ENCODE measurements around the gene PLXNA4. TPM values are rescaled to one million over a fixed set of nuclear protein-coding genes. Genes with fewer than 3 reads are reported as not detected.

Gene PLXNA4
- total RNA-seq, 2 donors from 2014 or later = 0.99 to 1.1 TPM

DNA sequence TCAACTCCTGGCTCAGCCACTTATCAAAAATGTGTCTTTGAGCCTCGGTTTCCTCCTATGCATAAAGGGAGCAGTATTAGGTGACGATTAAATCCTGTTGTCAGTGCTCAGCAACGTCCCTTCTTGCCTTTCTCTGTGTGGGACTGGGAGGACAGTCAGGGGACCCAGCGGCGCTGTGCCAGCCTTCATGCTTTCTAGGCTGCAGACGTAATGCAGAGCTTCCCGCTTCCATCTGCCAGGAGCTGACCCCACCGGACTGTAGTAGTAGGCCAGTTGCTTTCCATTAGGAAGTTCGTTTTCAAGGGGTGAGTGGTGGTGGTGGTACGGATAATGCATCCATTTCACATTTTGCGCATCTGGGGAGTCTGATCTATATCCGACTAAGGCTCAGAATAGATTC, 321.8 kb downstream of the PLXNA4 start:
- no peak for DNase-seq
- no peaks in the 10 kb centered on the region for H3K36me3 Mint-ChIP-seq (ENCODE audit: insufficient read depth in 2 of 2)
- H3K4me3 Mint-ChIP-seq = no peak overlapping the region
- no peaks in the 10 kb centered on the region for H3K4me1 Mint-ChIP-seq (ENCODE audit: low read depth)
- no peaks in the 10 kb centered on the region for H3K9me3 Mint-ChIP-seq
- ATAC-seq (replicated peaks in 1 of 2) = no peak
- H3K27me3 Mint-ChIP-seq (ENCODE audit: low read depth) = peaks cover 11% of the 10 kb centered on the region
- no peak overlapping the region for H3K27ac Mint-ChIP-seq

DNA sequence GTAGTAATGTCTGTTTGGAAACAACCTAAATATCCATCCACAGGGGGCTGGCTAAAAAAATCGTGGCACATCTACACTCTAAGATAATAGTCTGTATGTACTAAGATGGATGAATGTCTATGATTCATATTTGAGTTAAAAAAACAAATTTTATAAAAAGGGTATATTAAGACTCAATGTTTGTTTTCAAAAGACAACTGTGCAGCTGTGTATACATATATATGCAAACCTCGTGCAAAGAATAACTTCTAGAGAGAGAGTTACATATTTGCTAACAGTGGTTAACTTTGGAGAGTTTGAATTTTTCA, 323.5 kb downstream of the PLXNA4 start:
- no peak for DNase-seq
- H3K27ac Mint-ChIP-seq = no peak overlapping the region
- H3K27me3 Mint-ChIP-seq (ENCODE audit: low read depth) = peaks cover 7% of the 10 kb centered on the region
- H3K4me1 Mint-ChIP-seq (ENCODE audit: low read depth) = no peaks in the 10 kb centered on the region
- ATAC-seq (replicated peaks in 1 of 2) = no peak
- no peak overlapping the region for H3K4me3 Mint-ChIP-seq
- H3K9me3 Mint-ChIP-seq = no peaks in the 10 kb centered on the region
- no peaks in the 10 kb centered on the region for H3K36me3 Mint-ChIP-seq (ENCODE audit: insufficient read depth in 2 of 2)

DNA sequence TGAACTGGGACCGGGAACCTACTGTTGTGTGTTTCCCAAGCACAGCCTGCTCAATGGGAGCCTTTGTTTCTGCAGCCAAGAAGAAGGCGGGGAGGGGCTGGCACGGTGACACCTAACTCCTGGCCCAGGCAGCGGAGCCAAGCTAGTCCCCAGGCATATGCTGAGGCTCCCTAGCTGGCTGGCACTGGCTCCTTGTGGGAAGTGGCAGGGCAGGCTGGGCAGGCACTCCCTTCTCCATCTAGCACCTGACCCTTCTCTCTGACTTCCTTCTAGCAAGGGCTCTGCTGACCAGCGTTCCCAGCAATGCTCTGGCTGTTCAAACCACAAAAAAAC, 325.0 kb downstream of the PLXNA4 start:
- Mint-ChIP-seq H3K4me1 (ENCODE audit: low read depth) (no peaks in the 10 kb centered on the region), H3K9me3 (no peaks in the 10 kb centered on the region)
- no peak for ATAC-seq (replicated peaks in 1 of 2)

DNA sequence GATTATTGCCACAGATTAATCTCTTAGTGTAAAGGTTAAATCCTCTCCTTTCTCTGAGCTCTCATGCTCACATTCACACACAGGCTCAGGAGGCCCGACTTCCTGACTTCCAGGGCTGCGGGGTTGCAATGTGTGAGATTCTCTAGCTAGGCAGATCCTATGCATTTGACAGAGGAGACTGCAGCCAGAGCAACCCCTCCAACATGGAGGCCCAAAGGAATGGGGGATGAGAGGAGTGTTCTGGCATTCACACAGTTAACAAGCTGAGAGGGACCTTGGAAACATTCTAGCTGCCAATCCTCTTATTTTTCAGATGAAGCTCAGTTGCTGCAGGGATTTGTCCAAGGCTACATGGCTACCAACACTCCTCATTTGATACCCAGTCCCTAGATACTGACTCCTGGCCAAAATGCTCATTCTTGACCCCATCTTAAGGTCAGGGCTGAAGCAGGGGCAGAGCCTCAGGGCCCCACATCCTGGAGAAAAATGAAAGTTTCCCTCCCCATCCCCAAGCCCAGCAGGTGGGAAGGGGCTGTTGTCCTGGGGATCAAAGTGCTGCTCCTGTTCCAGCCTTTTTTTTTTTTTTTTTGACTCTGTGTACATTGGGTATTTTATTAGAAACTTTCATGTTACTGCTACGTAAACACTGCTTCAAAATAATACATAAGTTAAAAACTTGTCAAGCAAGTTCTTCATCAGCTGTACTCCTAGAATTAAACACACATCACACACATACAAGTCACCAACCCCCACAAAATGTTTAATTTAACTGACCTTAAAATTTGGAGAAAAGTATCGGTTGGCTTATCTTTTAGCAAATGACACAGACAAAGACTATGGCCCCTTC, 325.6 kb downstream of the PLXNA4 start:
- Mint-ChIP-seq H3K27me3 (ENCODE audit: low read depth) (peaks cover 9% of the 10 kb centered on the region), H3K36me3 (ENCODE audit: insufficient read depth in 2 of 2) (no peaks in the 10 kb centered on the region), H3K27ac (no peak overlapping the region), H3K4me3 (no peak overlapping the region), H3K9me3 (peaks cover 0 to under 1% of the 10 kb centered on the region in 2 donors), H3K4me1 (ENCODE audit: low read depth) (no peaks in the 10 kb centered on the region)
- DNase-seq (no peak), ATAC-seq (replicated peaks in 1 of 2) (no peak)

More for the DNA sequence above, 325.0 kb downstream of the PLXNA4 start:
- no peak for DNase-seq
- no peak overlapping the region for H3K27ac Mint-ChIP-seq
- H3K4me3 Mint-ChIP-seq = no peak overlapping the region
- H3K36me3 Mint-ChIP-seq (ENCODE audit: insufficient read depth in 2 of 2) = no peaks in the 10 kb centered on the region
- H3K27me3 Mint-ChIP-seq (ENCODE audit: low read depth) = peaks cover 7% of the 10 kb centered on the region

DNA sequence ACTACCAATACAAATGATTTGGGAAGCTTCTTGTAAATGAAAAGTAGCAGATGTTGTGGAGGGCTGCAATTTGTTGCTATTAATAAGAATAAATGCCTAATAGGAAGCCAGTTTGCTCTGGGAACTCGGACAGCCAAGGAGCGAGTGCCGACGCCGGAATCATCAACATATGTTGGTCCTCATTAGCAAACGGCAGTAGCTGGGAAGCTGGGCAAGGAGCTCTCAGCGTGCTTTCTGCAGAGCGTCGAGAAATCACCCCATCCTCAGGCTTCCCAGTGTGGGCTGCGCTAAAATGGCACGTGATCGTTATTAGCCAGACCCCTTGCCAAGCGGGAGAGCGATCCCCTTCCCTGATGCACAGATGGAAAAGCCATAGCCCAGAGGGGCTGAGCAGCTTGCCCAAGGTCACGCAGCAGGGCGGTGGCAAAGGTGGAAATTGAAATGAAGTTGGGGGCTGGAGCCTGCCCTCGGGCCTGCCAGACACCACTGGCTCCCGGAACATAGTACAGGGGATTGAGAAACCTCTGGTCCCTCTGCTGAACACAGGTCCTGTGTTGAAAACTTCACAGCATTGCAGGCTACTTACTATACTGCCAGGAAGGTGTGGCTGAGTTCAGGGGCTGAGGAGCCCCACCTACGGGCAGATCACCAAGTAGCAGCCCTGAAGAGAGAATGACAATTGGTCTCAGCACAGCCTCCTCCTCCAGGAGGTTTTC, 326.9 kb downstream of the PLXNA4 start:
- Mint-ChIP-seq H3K4me3 (no peak overlapping the region), H3K27me3 (ENCODE audit: low read depth) (peaks cover 17% of the 10 kb centered on the region), H3K4me1 (ENCODE audit: low read depth) (no peaks in the 10 kb centered on the region), H3K36me3 (ENCODE audit: insufficient read depth in 2 of 2) (no peaks in the 10 kb centered on the region), H3K27ac (no peak overlapping the region), H3K9me3 (peaks cover 0 to 2% of the 10 kb centered on the region in 2 donors)
- ATAC-seq (replicated peaks in 1 of 2) (no peak), DNase-seq (no peak)

DNA sequence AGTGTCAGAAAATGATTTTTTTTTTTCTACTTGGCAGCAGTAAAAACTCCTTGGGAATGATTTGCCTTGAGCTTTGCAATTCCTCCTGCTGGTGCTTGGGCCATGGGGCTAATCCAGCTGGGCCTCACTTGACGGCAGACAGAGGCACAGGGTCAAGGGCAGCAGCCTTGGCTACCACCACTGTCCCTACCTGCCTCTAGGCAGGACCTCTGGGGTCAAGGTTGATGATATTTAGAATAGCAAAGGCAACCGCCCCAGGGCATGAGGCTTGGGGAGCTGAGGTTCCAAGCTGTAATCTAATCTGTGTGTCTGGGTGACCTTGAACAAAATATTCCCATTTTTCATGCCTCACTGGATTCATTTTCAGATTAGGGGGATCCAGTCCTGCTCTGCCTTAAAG, 327.4 kb downstream of the PLXNA4 start:
- H3K27ac Mint-ChIP-seq = no peak overlapping the region
- no peak for ATAC-seq (replicated peaks in 1 of 2)
- no peaks in the 10 kb centered on the region for H3K36me3 Mint-ChIP-seq (ENCODE audit: insufficient read depth in 2 of 2)
- H3K9me3 Mint-ChIP-seq = peaks cover 0 to 2% of the 10 kb centered on the region in 2 donors
- peaks cover 17% of the 10 kb centered on the region for H3K27me3 Mint-ChIP-seq (ENCODE audit: low read depth)
- H3K4me3 Mint-ChIP-seq = no peak overlapping the region
- DNase-seq = no peak
- H3K4me1 Mint-ChIP-seq (ENCODE audit: low read depth) = no peaks in the 10 kb centered on the region

DNA sequence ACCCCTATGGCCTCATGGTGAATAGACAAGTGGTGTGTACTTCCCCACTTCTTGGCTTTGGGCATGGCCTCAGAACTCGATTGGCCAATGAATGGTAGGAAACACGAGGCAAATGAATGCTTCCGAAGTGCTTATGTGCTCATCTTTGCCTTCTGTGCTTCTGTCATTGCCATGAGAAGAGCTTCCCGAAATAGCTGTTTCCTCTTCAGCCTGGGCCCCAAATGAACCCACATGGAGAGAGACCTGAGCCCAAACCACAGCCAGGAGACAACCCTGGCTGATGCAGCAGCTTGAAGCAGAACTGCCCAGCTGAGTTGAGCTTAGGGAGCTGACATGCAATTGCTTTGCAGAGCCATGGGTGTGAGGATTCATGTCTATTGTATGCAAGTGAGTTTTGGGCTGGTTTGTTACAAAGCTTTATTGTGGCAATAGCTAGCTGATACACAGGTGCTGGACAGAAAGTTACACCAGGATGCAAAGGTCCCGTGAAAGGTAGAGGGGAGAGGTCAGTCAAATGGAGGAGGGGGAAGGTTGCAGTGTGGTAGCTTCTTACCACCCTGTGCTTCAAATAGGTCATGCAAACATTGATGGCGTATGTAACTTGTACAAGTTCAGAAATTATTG, 328.2 kb downstream of the PLXNA4 start:
- H3K27ac Mint-ChIP-seq = no peak overlapping the region
- ATAC-seq (replicated peaks in 1 of 2) (no peak), DNase-seq (no peak)
- H3K4me1 Mint-ChIP-seq (ENCODE audit: low read depth) = no peaks in the 10 kb centered on the region
- H3K9me3 Mint-ChIP-seq = peaks cover 0 to 2% of the 10 kb centered on the region in 2 donors
- H3K4me3 Mint-ChIP-seq = no peak overlapping the region
- no peaks in the 10 kb centered on the region for H3K36me3 Mint-ChIP-seq (ENCODE audit: insufficient read depth in 2 of 2)
- H3K27me3 Mint-ChIP-seq (ENCODE audit: low read depth) = peaks cover 17% of the 10 kb centered on the region

DNA sequence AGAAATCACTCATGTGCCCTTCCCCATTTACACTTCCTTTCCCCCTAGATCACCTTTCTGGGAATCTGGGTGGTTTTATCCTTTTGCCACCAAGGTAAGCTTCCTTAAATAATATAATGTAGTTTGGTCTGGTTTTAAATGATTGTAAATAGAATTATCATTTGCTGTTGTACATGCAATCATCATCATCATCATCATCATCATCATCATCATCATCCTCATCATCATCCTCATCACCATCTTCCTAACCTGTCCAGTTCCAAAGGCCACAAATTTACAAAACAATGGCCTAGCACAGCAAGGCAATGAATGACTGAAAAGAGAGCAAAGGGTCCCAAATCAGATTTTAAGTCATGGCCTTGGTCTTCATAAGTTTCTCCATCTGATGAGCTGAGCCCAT, 329.7 kb downstream of the PLXNA4 start:
- peaks cover 17% of the 10 kb centered on the region for H3K27me3 Mint-ChIP-seq (ENCODE audit: low read depth)
- H3K27ac Mint-ChIP-seq = no peak overlapping the region
- H3K4me1 Mint-ChIP-seq (ENCODE audit: low read depth) = no peaks in the 10 kb centered on the region
- peaks cover 0 to 2% of the 10 kb centered on the region in 2 donors for H3K9me3 Mint-ChIP-seq
- H3K4me3 Mint-ChIP-seq = no peak overlapping the region
- no peaks in the 10 kb centered on the region for H3K36me3 Mint-ChIP-seq (ENCODE audit: insufficient read depth in 2 of 2)
- ATAC-seq (replicated peaks in 1 of 2) (no peak), DNase-seq (no peak)

DNA sequence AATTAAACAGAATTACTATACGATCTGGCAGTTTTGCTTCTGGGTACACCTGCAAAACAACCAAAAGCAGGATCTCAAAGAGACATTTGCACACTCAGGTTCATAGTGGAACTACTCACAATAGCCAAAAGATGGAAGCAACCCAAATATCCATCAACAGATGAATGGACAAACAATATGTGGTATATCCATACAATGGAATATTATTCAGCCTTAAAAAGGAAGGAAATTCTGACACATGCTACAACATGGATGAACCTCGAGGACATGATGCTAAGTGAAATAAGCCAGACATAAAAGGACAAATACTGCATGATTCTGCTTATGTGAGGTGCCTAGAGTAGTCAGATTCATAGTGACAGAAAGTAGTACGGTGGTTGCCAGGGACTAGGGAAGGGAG, 330.7 kb downstream of the PLXNA4 start:
- H3K4me1 Mint-ChIP-seq (ENCODE audit: low read depth) = no peaks in the 10 kb centered on the region
- H3K9me3 Mint-ChIP-seq = peaks cover 0 to 2% of the 10 kb centered on the region in 2 donors
- H3K36me3 Mint-ChIP-seq (ENCODE audit: insufficient read depth in 2 of 2) = no peaks in the 10 kb centered on the region
- no peak overlapping the region for H3K4me3 Mint-ChIP-seq
- H3K27ac Mint-ChIP-seq = no peak overlapping the region
- no peak for ATAC-seq (replicated peaks in 1 of 2)
- DNase-seq = no peak
- H3K27me3 Mint-ChIP-seq (ENCODE audit: low read depth) = peaks cover 16% of the 10 kb centered on the region

DNA sequence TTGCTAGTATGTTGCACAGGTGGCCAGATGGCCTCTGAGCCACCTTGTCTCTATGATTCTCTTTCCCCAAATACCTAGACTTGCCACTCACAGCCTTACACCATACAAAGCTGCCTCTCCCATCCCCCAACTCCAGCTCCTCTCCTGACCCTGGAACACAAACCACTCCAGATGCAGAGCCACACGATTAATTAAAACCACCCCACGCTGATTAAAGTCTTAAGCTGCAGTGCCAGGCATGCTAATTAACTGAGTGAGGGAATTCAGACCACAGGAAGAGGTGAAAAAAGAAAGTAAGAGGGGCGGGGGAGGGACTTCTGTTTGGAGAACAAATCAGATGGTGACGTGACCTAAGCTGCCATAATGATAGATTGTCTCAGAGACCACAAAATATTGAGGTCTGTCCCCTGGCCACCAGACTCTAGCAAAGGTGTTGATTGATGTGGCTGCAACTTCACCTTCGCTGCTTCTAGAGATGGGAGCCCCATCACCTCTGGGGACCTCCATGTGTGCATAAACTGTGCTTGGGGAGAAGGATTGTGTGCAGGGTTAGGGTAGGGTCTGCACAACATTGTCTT, 331.3 kb downstream of the PLXNA4 start:
- H3K36me3 Mint-ChIP-seq (ENCODE audit: insufficient read depth in 2 of 2) = no peaks in the 10 kb centered on the region
- DNase-seq (no peak), ATAC-seq (replicated peaks in 1 of 2) (no peak)
- H3K4me1 Mint-ChIP-seq (ENCODE audit: low read depth) = no peaks in the 10 kb centered on the region
- peaks cover 11% of the 10 kb centered on the region for H3K27me3 Mint-ChIP-seq (ENCODE audit: low read depth)
- no peak overlapping the region for H3K4me3 Mint-ChIP-seq
- no peak overlapping the region for H3K27ac Mint-ChIP-seq
- peaks cover 0 to 2% of the 10 kb centered on the region in 2 donors for H3K9me3 Mint-ChIP-seq

DNA sequence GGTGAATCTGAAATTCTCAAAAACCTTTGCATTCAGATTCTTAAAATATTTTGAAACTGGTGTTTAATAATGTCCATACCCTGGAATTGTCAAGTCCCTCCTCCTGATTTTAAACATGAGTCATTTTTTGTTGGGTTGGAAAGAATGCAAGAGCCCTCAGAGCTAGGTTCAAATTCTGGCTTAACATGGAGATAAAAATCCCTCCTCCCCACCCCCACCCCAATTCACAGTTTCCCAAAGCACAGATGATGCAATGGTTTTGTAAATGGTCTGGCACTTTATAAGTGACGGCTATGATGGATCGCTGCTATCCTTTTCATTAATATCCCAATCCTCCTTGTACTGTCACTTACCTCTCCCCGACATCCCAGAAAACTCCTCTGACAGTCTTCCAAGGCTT, 332.8 kb downstream of the PLXNA4 start:
- peaks cover 0 to 2% of the 10 kb centered on the region in 2 donors for H3K9me3 Mint-ChIP-seq
- ATAC-seq (replicated peaks in 1 of 2) (no peak), DNase-seq (no peak)
- H3K27ac Mint-ChIP-seq = no peak overlapping the region
- H3K36me3 Mint-ChIP-seq (ENCODE audit: insufficient read depth in 2 of 2) = no peaks in the 10 kb centered on the region
- H3K27me3 Mint-ChIP-seq (ENCODE audit: low read depth) = peaks cover 10% of the 10 kb centered on the region
- H3K4me3 Mint-ChIP-seq = no peak overlapping the region
- H3K4me1 Mint-ChIP-seq (ENCODE audit: low read depth) = no peaks in the 10 kb centered on the region

DNA sequence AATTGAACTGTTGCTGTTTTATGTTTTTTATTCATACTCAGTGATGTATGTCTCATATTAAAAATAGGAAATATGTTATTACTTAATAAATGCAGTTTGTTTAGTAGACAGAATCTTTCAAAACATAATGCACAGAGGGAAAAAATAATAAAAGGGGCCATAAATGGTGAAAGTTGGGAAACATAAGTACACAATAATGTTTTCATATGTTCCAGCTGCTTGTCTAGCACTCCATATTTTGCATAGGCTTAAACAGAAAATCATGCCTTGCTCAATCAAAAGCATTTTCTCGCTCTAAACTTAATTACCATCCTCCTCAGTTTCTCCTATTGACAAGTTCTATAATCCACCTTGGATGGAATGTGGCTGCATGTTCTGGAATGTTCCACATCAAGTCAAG, 333.2 kb downstream of the PLXNA4 start:
- peaks cover 0 to 2% of the 10 kb centered on the region in 2 donors for H3K9me3 Mint-ChIP-seq
- DNase-seq (no peak), ATAC-seq (replicated peaks in 1 of 2) (no peak)

DNA sequence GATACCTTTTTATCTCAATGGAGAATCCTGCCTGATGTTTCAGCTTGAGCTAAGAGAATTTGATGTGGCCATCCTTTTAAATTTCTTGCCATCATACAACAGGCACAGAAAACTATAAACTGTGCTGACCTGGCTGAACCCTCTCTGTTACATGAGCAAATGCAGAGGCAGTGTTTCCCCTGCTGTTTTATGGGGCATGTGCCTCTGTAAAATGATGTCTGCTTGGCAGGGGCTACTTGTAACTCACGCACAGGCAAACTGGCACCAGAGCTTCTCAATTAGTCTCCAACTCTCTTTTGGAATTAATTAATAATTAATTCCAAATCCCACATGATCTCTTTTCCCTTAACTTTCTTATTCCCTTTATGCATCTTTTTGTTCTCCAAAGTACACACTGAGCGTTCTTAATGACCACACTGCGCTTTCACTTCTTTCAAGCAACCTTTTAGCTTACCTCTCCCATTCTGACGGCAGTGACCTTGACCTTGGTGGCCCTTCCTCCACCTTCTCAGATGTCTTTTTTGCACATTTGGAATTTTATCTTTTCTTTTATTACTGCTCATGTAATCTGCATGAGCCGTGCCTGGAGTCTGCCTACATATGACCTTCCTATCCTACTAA, 334.0 kb downstream of the PLXNA4 start:
- no peak for DNase-seq
- peaks cover 10% of the 10 kb centered on the region for H3K27me3 Mint-ChIP-seq (ENCODE audit: low read depth)
- H3K4me3 Mint-ChIP-seq = no peak overlapping the region
- H3K9me3 Mint-ChIP-seq = peaks cover 0 to 2% of the 10 kb centered on the region in 2 donors
- H3K27ac Mint-ChIP-seq = no peak overlapping the region
- ATAC-seq (replicated peaks in 1 of 2) = no peak
- no peaks in the 10 kb centered on the region for H3K36me3 Mint-ChIP-seq (ENCODE audit: insufficient read depth in 2 of 2)
- H3K4me1 Mint-ChIP-seq (ENCODE audit: low read depth) = no peaks in the 10 kb centered on the region

More for the DNA sequence above, 333.2 kb downstream of the PLXNA4 start:
- H3K4me1 Mint-ChIP-seq (ENCODE audit: low read depth) = no peaks in the 10 kb centered on the region
- no peaks in the 10 kb centered on the region for H3K36me3 Mint-ChIP-seq (ENCODE audit: insufficient read depth in 2 of 2)
- H3K27me3 Mint-ChIP-seq (ENCODE audit: low read depth) = peaks cover 10% of the 10 kb centered on the region
- no peak overlapping the region for H3K4me3 Mint-ChIP-seq
- no peak overlapping the region for H3K27ac Mint-ChIP-seq
